Caco-2 (cell line): ENCODE results near the gene PIEZO1. TPM values are rescaled to one million over a fixed set of nuclear protein-coding genes. Genes with fewer than 3 reads are reported as not detected.

Source experiments
- BruUV-seq: library from RNA; stranded (reverse); fragments of 400-500 nt; replicated peaks from 2 replicates; lab custom pipeline; 2021; lab: Mats Ljungman, UMichigan
- CTCF ChIA-PET: fragments of 300-600 bp; sonication (Branson Sonifier 250); formaldehyde crosslinking; loops from one replicate; lab custom pipeline; 2022; ENCODE audit warnings: antibody characterized with exemption; lab: Charles Lee
- POLR2A ChIA-PET: fragments of 300-600 bp; sonication (Branson Sonifier 250); formaldehyde crosslinking; loops from one replicate; lab custom pipeline; 2022; ENCODE audit warnings: antibody characterized with exemption; lab: Charles Lee
- DNase-seq, 2 experiments: peaks; one replicate each; pipeline versions ENCODE4 v3.0.0 to v3.0.0-alpha.2; 2020 to 2022
- H3K27me3 ChIP-seq: replicated peaks from 2 replicates; pipeline ENCODE4 v1.6.0; 2011; ENCODE audit warnings: low read length; ENCODE audit not compliant: control insufficient read depth, insufficient read depth
- H3K36me3 ChIP-seq: 2 replicates; pipeline ENCODE4 v1.5.1; 2011; ENCODE audit warnings: low read length; ENCODE audit not compliant: control insufficient read depth, insufficient read depth
- H3K4me1 ChIP-seq: fragments of 250-450 bp; sonication (Bioruptor Pico); 2 replicates; pipeline ENCODE4 v1.5.1; 2020; ENCODE audit warnings: mild to moderate bottlenecking
- H3K4me3 ChIP-seq: 2 replicates; pipeline ENCODE4 v1.5.1; 2011; ENCODE audit warnings: low read depth, mild to moderate bottlenecking, control low read depth, low read length
- H3K9me3 ChIP-seq: fragments of 250-450 bp; sonication (Bioruptor Pico); 2 replicates; pipeline ENCODE4 v1.5.1; 2020; ENCODE audit warnings: mild to moderate bottlenecking, moderate library complexity
- H3K27ac Mint-ChIP-seq: one replicate; pipeline ENCODE4 v1.8.0; 2022; ENCODE audit warnings: mixed read lengths; ENCODE audit not compliant: unreplicated experiment
- H3K27me3 Mint-ChIP-seq: one replicate; pipeline ENCODE4 v1.8.0; 2022; ENCODE audit warnings: mixed read lengths; ENCODE audit not compliant: insufficient read depth, unreplicated experiment
- H3K36me3 Mint-ChIP-seq: one replicate; pipeline ENCODE4 v1.8.0; 2022; ENCODE audit warnings: mild to moderate bottlenecking, mixed read lengths; ENCODE audit not compliant: insufficient read depth, unreplicated experiment
- H3K4me1 Mint-ChIP-seq: one replicate; pipeline ENCODE4 v1.8.0; 2022; ENCODE audit warnings: low read depth, mixed read lengths; ENCODE audit not compliant: unreplicated experiment
- H3K4me3 Mint-ChIP-seq: one replicate; pipeline ENCODE4 v1.8.0; 2022; ENCODE audit warnings: mild to moderate bottlenecking, moderate library complexity, mixed read lengths; ENCODE audit not compliant: unreplicated experiment
- H3K9me3 Mint-ChIP-seq: one replicate; pipeline ENCODE4 v1.8.0; 2022; ENCODE audit warnings: mixed read lengths; ENCODE audit not compliant: unreplicated experiment
- intact Hi-C: fragments of 100-400 bp; cut with micrococcal nuclease; formaldehyde crosslinking; loops from one replicate; pipeline ENCODE4 v1.10.0; 2022; ENCODE audit not compliant: unreplicated experiment
- total RNA-seq: library from RNA; stranded (reverse); gene quantifications from 2 replicates; pipeline ENCODE4 v1.2.3, GENCODE V29; 2022
- TF ChIP-seq, protein P1 (sequence below), 2 experiments: fragments of 200-600 bp in 1 of 2; IDR thresholded peaks; 1 replicate in 1 of 2; 2 replicates in 1 of 2; pipeline versions ENCODE4 v1.5.1 to v1.8.0; 2011 to 2022; ENCODE audit warnings: antibody characterized with exemption in 1 of 2, control low read depth in 1 of 2, inconsistent platforms in 1 of 2, low read depth in 1 of 2, low read length in 1 of 2, mild to moderate bottlenecking in 1 of 2, moderate library complexity in 1 of 2; ENCODE audit not compliant: insufficient read depth in 1 of 2, severe bottlenecking in 1 of 2, unreplicated experiment in 1 of 2

PIEZO1 gene
- total RNA-seq, 1 experiment from 2014 or later = 248 TPM

DNA sequence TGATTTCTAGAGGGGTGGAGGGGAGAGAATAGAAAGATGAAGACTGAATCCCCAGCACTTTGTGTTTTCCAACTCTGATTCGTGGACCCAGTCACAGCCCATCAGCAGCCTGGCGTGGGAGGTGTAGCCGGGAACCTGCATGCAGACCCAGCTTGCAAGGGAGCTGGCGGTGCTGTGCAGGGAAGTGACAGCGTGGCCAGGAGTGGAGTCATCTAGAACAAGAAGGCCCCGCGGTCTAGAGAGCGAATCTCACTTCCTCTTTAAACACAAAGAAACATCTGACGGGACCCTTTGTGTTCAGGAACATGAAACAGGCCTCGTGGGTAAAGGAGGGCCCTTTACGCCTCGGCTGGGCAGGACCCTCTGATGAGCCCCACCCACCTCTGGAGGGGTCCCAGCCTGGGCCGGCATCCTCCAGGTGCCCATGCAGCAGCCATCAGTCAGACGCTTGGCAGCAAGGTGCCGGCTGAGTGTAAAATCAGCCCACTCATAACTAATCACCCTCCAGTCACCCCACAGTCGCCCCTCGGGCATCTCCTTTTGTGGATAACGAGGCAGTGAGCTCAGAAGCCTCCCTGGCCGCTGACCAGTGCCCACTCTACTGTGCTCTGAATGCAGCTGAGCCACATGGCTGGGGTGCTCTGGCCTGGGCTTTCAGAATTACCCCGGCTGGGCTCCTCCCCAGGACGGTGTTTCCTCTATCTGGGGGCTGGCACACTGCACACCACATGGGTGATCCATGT is 103.1 kb downstream of the PIEZO1 start:
- TF ChIP-seq, protein P1, sequence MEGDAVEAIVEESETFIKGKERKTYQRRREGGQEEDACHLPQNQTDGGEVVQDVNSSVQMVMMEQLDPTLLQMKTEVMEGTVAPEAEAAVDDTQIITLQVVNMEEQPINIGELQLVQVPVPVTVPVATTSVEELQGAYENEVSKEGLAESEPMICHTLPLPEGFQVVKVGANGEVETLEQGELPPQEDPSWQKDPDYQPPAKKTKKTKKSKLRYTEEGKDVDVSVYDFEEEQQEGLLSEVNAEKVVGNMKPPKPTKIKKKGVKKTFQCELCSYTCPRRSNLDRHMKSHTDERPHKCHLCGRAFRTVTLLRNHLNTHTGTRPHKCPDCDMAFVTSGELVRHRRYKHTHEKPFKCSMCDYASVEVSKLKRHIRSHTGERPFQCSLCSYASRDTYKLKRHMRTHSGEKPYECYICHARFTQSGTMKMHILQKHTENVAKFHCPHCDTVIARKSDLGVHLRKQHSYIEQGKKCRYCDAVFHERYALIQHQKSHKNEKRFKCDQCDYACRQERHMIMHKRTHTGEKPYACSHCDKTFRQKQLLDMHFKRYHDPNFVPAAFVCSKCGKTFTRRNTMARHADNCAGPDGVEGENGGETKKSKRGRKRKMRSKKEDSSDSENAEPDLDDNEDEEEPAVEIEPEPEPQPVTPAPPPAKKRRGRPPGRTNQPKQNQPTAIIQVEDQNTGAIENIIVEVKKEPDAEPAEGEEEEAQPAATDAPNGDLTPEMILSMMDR (IDR thresholded peaks at IDR 0.05; ENCODE audit: insufficient read depth in 1 of 2, low read depth in 1 of 2, low read length in 1 of 2, severe bottlenecking in 1 of 2, unreplicated experiment in 1 of 2) = no peak
- BruUV-seq = no TSS peak
- Histone ChIP-seq H3K9me3 (no peaks in the 10 kb centered on the region), H3K27me3 (no peaks in the 10 kb centered on the region), H3K36me3 (no peaks in the 10 kb centered on the region), H3K4me1 (peaks cover 7% of the 10 kb centered on the region), H3K4me3 (no peak overlapping the region)
- DNase-seq = no peak
- H3K36me3 Mint-ChIP-seq = peaks cover 13% of the 10 kb centered on the region
- ChIA-PET POLR2A (no interaction called here), CTCF (interaction anchor here (0.9 kb wide), 1 partner anchor 10 kb away, joined by 3 read pairs; no protein-coding TSS in a partner anchor)
- no peaks in the 10 kb centered on the region for H3K9me3 Mint-ChIP-seq
- intact Hi-C loops = no loop called here
- no peak overlapping the region for H3K27ac Mint-ChIP-seq
- no peaks in the 10 kb centered on the region for H3K4me1 Mint-ChIP-seq
- no peak overlapping the region for H3K4me3 Mint-ChIP-seq
- H3K27me3 Mint-ChIP-seq = no peaks in the 10 kb centered on the region

DNA sequence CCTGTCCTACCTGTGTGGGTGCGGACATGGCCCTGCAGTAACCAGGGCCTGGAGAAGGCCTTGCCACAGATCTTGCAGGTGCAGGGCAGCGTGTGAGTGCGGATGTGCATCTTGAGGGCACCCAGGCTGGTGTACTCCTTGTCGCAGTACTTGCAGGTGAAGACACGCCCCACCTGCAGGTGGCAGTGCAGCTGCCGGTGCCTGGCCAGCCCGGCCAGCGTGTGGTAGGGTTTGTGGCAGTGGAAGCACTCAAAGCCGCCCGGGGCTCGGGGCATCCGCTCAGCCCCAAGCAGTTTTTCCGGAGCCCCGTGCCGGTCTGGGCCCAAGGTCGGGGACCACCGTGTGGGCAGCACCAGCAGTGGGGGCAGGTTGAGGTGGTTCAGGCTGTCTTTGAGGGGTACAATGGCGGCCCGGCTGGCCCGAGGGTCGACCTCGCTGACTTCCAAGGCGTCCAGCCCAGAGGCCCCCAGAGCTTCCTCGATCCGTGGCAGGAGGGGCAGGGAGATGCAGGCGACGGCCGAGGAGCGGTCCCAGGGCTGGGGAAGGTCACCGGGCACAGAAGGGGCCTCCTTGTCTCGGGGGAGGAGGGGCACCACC is 103.8 kb downstream of the PIEZO1 start:
- no TSS peak for BruUV-seq
- Histone ChIP-seq H3K27me3 (no peaks in the 10 kb centered on the region), H3K4me1 (0 out of 2 replicates have a peak, but pooled peaks cover 4% of the 10 kb centered on the region), H3K4me3 (no peak overlapping the region), H3K36me3 (no peaks in the 10 kb centered on the region), H3K9me3 (no peaks in the 10 kb centered on the region)
- no peaks in the 10 kb centered on the region for H3K9me3 Mint-ChIP-seq
- ChIA-PET POLR2A (no interaction called here), CTCF (interaction anchor here (0.7 kb wide), 1 partner anchor 976 kb away, joined by 4 read pairs; no protein-coding TSS in a partner anchor)
- DNase-seq = peak in 1 of 2 experiments; percentile 63
- H3K4me1 Mint-ChIP-seq = no peaks in the 10 kb centered on the region
- peaks cover 11% of the 10 kb centered on the region for H3K36me3 Mint-ChIP-seq
- no peak overlapping the region for H3K4me3 Mint-ChIP-seq
- no peaks in the 10 kb centered on the region for H3K27me3 Mint-ChIP-seq
- intact Hi-C loops = no loop called here
- no peak overlapping the region for H3K27ac Mint-ChIP-seq
- TF ChIP-seq, protein P1 (IDR thresholded peaks at IDR 0.05; ENCODE audit: insufficient read depth in 1 of 2, low read depth in 1 of 2, low read length in 1 of 2, severe bottlenecking in 1 of 2, unreplicated experiment in 1 of 2) = peak; percentile 59 to 75

DNA sequence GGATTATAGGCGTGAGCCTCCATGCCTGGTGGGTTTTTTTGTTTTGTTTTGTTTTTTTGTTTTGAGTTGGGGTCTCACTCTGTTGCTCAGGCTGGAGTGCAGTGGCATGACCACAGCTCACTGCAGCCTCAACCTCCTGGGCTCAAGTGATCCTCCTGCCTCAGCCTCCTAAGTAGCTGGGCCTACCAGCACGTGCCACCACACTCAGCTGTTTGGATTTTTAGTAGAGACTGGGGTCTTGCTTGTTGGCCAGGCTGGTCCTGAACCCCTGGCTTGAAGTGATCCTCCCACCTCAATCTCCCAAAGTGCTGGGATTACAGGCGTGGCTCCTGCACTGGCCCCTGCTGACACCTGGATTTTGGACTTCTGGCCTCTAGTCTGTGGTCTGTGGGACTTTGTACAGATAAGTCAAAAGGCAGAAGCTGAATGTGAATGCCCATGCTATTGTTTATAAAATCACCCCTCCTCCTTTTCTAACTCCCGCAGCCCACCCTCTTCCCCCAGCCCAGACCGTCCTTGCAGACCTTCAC is 104.4 kb downstream of the PIEZO1 start:
- intact Hi-C loops = no loop called here
- Histone ChIP-seq H3K9me3 (no peaks in the 10 kb centered on the region), H3K4me1 (0 out of 2 replicates have a peak, but pooled peaks cover 4% of the 10 kb centered on the region), H3K27me3 (no peaks in the 10 kb centered on the region), H3K4me3 (no peak overlapping the region), H3K36me3 (no peaks in the 10 kb centered on the region)
- Mint-ChIP-seq H3K4me1 (no peaks in the 10 kb centered on the region), H3K36me3 (peaks cover 8% of the 10 kb centered on the region), H3K4me3 (no peak overlapping the region), H3K27me3 (no peaks in the 10 kb centered on the region), H3K9me3 (no peaks in the 10 kb centered on the region), H3K27ac (no peak overlapping the region)
- BruUV-seq = no TSS peak
- CTCF ChIA-PET = interaction anchor here (0.7 kb wide), 2 partner anchors 182 to 976 kb away, joined by 4 to 6 read pairs; no protein-coding TSS in a partner anchor
- TF ChIP-seq, protein P1 (IDR thresholded peaks at IDR 0.05; ENCODE audit: insufficient read depth in 1 of 2, low read depth in 1 of 2, low read length in 1 of 2, severe bottlenecking in 1 of 2, unreplicated experiment in 1 of 2) = no peak
- POLR2A ChIA-PET = interaction anchor here (0.6 kb wide), 1 partner anchor 41 kb away, joined by 3 read pairs; no protein-coding TSS in a partner anchor
- DNase-seq = no peak
